ENCODE results near the gene USP40.
"Not testable (repeated sequence)": the region's sequence is repeated elsewhere in the genome, so short reads cannot be mapped to it uniquely, and the experiment has no call there.

Gene USP40

GRCh38 chr2:233588400-233588799 is 21.8 kb upstream of the USP40 start:
- no peaks in the 10 kb centered on the region for H3K4me1 ChIP-seq (ENCODE audit: control insufficient read depth in 1 of 2, insufficient read depth in 1 of 2, low read depth in 1 of 2, low read length in 1 of 2)
- no peaks in the 10 kb centered on the region for H3K36me3 ChIP-seq
- H3K27me3 ChIP-seq = no peaks in the 10 kb centered on the region
- H3K27ac ChIP-seq = no peak overlapping the region
- no peak for TF ChIP-seq CTCF (IDR thresholded peaks at IDR 0.05)
- H3K9me3 ChIP-seq = no peaks in the 10 kb centered on the region
- no peak overlapping the region for H3K4me3 ChIP-seq (ENCODE audit: low read depth in 1 of 2, low read length in 1 of 2)

GRCh38 chr2:233584210-233584609 is 17.6 kb upstream of the USP40 start:
- no peaks in the 10 kb centered on the region for H3K9me3 ChIP-seq
- no peaks in the 10 kb centered on the region for H3K36me3 ChIP-seq
- H3K27me3 ChIP-seq = no peaks in the 10 kb centered on the region
- no peak overlapping the region for H3K27ac ChIP-seq
- no peak overlapping the region for H3K4me3 ChIP-seq (ENCODE audit: low read depth in 1 of 2, low read length in 1 of 2)
- TF ChIP-seq CTCF (IDR thresholded peaks at IDR 0.05) = no peak
- no peaks in the 10 kb centered on the region for H3K4me1 ChIP-seq (ENCODE audit: control insufficient read depth in 1 of 2, insufficient read depth in 1 of 2, low read depth in 1 of 2, low read length in 1 of 2)

- not testable (repeated sequence) for H3K4me3 ChIP-seq (ENCODE audit: low read depth in 1 of 2, low read length in 1 of 2); H3K27me3 ChIP-seq; H3K27ac ChIP-seq; H3K4me1 ChIP-seq (ENCODE audit: control insufficient read depth in 1 of 2, insufficient read depth in 1 of 2, low read depth in 1 of 2, low read length in 1 of 2); H3K36me3 ChIP-seq; H3K9me3 ChIP-seq
Measured at GRCh38 chr2:233583217-233583965, 16.8 kb upstream of the USP40 start.

GRCh38 chr2:233577341-233577740 is 10.8 kb upstream of the USP40 start:
- not testable (repeated sequence) for H3K27me3 ChIP-seq; H3K4me3 ChIP-seq (ENCODE audit: low read depth in 1 of 2, low read length in 1 of 2); H3K4me1 ChIP-seq (ENCODE audit: control insufficient read depth in 1 of 2, insufficient read depth in 1 of 2, low read depth in 1 of 2, low read length in 1 of 2); H3K9me3 ChIP-seq; H3K27ac ChIP-seq; H3K36me3 ChIP-seq

- Histone ChIP-seq H3K27ac (no peak overlapping the region), H3K36me3 (no peaks in the 10 kb centered on the region), H3K4me3 (ENCODE audit: low read depth in 1 of 2, low read length in 1 of 2) (no peak overlapping the region), H3K4me1 (ENCODE audit: control insufficient read depth in 1 of 2, insufficient read depth in 1 of 2, low read depth in 1 of 2, low read length in 1 of 2) (no peaks in the 10 kb centered on the region), H3K9me3 (no peaks in the 10 kb centered on the region), H3K27me3 (peaks cover 31% of the 10 kb centered on the region)
- TF ChIP-seq CTCF (IDR thresholded peaks at IDR 0.05) = no peak
Measured at GRCh38 chr2:233572468-233572867, 5.9 kb upstream of the USP40 start.

- no peak for TF ChIP-seq CTCF (IDR thresholded peaks at IDR 0.05)
- H3K9me3 ChIP-seq = no peaks in the 10 kb centered on the region
- H3K4me1 ChIP-seq (ENCODE audit: control insufficient read depth in 1 of 2, insufficient read depth in 1 of 2, low read depth in 1 of 2, low read length in 1 of 2) = peaks cover 0 to 3% of the 10 kb centered on the region in 2 experiments
- H3K36me3 ChIP-seq = no peaks in the 10 kb centered on the region
- no peak overlapping the region for H3K4me3 ChIP-seq (ENCODE audit: low read depth in 1 of 2, low read length in 1 of 2)
- peaks cover 39% of the 10 kb centered on the region for H3K27me3 ChIP-seq
- no peak overlapping the region for H3K27ac ChIP-seq
Measured at GRCh38 chr2:233571462-233571861, 4.9 kb upstream of the USP40 start.

Data from neutrophil (primary cell).